HG03439 (cell line): ENCODE measurements around the gene IFNA4.
"Not testable (repeated sequence)": the region's sequence is repeated elsewhere in the genome, so short reads cannot be mapped to it uniquely, and the experiment has no call there.

Source experiments
- ATAC-seq: cut with Tn5 transposase; IDR thresholded peaks from one replicate; pipeline ENCODE4 v1.9.1; 2021; ENCODE audit warnings: mild to moderate bottlenecking, moderate library complexity; ENCODE audit not compliant: unreplicated experiment

IFNA4 gene

GRCh38 chr9:21187487-21187886 lies at the start of gene IFNA4:
Gene IFNA4 (minus strand): TSS chr9:21187587. CDS start chr9:21187531, 56 bp downstream.
- ATAC-seq = not testable (repeated sequence)

GRCh38 chr9:21236360-21236714 lies 49.0 kb upstream of the IFNA4 start:
- ATAC-seq = not testable (repeated sequence)

- peak; percentile 75 for ATAC-seq
Observed at GRCh38 chr9:21235468-21236359, 48.3 kb upstream of the IFNA4 start.

GRCh38 chr9:21234153-21234687 lies 46.8 kb upstream of the IFNA4 start:
- no peak for ATAC-seq

- no peak for ATAC-seq
Observed at GRCh38 chr9:21233258-21233657, 45.9 kb upstream of the IFNA4 start.

GRCh38 chr9:21228122-21228521 lies 40.7 kb upstream of the IFNA4 start, which contains the start of gene IFNA17:
Gene IFNA17 (minus strand): TSS chr9:21228222. CDS start chr9:21228173, 49 bp downstream.
- ATAC-seq = no peak

- ATAC-seq = not testable (repeated sequence)
Observed at GRCh38 chr9:21217211-21217610, 29.8 kb upstream of the IFNA4 start, which contains the start of gene IFNA16. Gene IFNA16 (minus strand): TSS chr9:21217311. CDS start chr9:21217305, 6 bp downstream.

- peak; percentile 60 for ATAC-seq
Observed at GRCh38 chr9:21213411-21214326, 26.3 kb upstream of the IFNA4 start.

GRCh38 chr9:21212160-21212559 lies 24.8 kb upstream of the IFNA4 start:
- not testable (repeated sequence) for ATAC-seq

- not testable (repeated sequence) for ATAC-seq
Observed at GRCh38 chr9:21210782-21211181, 23.4 kb upstream of the IFNA4 start.

GRCh38 chr9:21210311-21210710 lies 22.9 kb upstream of the IFNA4 start:
- no peak for ATAC-seq

GRCh38 chr9:21207043-21207442 lies 19.7 kb upstream of the IFNA4 start, which contains the start of gene IFNA10:
Gene IFNA10 (minus strand): TSS chr9:21207143. CDS start chr9:21207097, 46 bp downstream.
- not testable (repeated sequence) for ATAC-seq

- ATAC-seq = no peak
Observed at GRCh38 chr9:21205204-21205603, 17.8 kb upstream of the IFNA4 start.

GRCh38 chr9:21202105-21202504 lies 14.7 kb upstream of the IFNA4 start, which contains the start of gene IFNA7:
Gene IFNA7 (minus strand): TSS chr9:21202205. CDS start chr9:21202165, 40 bp downstream.
- not testable (repeated sequence) for ATAC-seq

- ATAC-seq = peak; percentile 92
Observed at GRCh38 chr9:21194867-21195776, 7.7 kb upstream of the IFNA4 start.

GRCh38 chr9:21182810-21183736 lies 4.3 kb downstream of the IFNA4 start:
- peak; percentile 90 for ATAC-seq

GRCh38 chr9:21174671-21175070 lies 12.7 kb downstream of the IFNA4 start:
- no peak for ATAC-seq

GRCh38 chr9:21172156-21172555 lies 15.2 kb downstream of the IFNA4 start:
- no peak for ATAC-seq

GRCh38 chr9:21171351-21171750 lies 16.0 kb downstream of the IFNA4 start:
- no peak for ATAC-seq
